ENCODE results near the gene TARS3.

GRCh38 chr15:101732772-101733171 lies 8.5 kb upstream of the TARS3 start:
- no peak for TF ChIP-seq EZH2 (IDR thresholded peaks at IDR 0.05)
- TF ChIP-seq POLR2AphosphoS5 (IDR thresholded peaks at IDR 0.05; ENCODE audit: borderline replicate concordance, low read depth, low read length), result no peak

Measured in SK-N-MC (cell line).